H1 (cell line): ENCODE measurements around the gene MCRS1.

ENCODE experiments used
- CEBPB ChIP-seq: IDR thresholded peaks from 2 replicates; pipeline ENCODE4 v1.6.1; 2012; ENCODE audit warnings: low read depth, low read length
- EGR1 ChIP-seq: IDR thresholded peaks from 2 replicates; pipeline ENCODE4 v1.6.1; 2011; ENCODE audit warnings: low read depth, low read length, borderline replicate concordance
- JUND ChIP-seq: IDR thresholded peaks from 2 replicates; pipeline ENCODE4 v1.6.1; 2011; ENCODE audit warnings: mild to moderate bottlenecking, improper control_type of control experiment, low read length
- POLR2A ChIP-seq, 2 experiments: IDR thresholded peaks; 1 replicate in 1 of 2; 2 replicates in 1 of 2; pipeline ENCODE4 v1.6.1; 2011; ENCODE audit warnings: low read depth in 2 of 2, low read length in 2 of 2, mild to moderate bottlenecking in 2 of 2; ENCODE audit errors: control extremely low read depth in 1 of 2
- POLR2AphosphoS5 ChIP-seq: IDR thresholded peaks from 2 replicates; pipeline ENCODE4 v1.6.1; 2011; ENCODE audit warnings: low read depth, low read length
- RAD21 ChIP-seq, 2 experiments: IDR thresholded peaks in 1 of 2; conservative IDR thresholded peaks in 1 of 2; 2 replicates each; pipeline ENCODE4 v1.6.1; 2011; ENCODE audit warnings: low read depth in 2 of 2, low read length in 2 of 2, improper control_type of control experiment in 1 of 2, inconsistent platforms in 1 of 2, mild to moderate bottlenecking in 1 of 2, moderate library complexity in 1 of 2
- SP2 ChIP-seq: IDR thresholded peaks from 2 replicates; pipeline ENCODE4 v1.6.1; 2012; ENCODE audit warnings: mild to moderate bottlenecking, low read length, inconsistent platforms
- SP4 ChIP-seq: IDR thresholded peaks from 2 replicates; pipeline ENCODE4 v1.6.1; 2012; ENCODE audit warnings: low read length, inconsistent platforms
- SUZ12 ChIP-seq: fragments of 200-600 bp; sonication (generic); IDR thresholded peaks from 2 replicates; pipeline ENCODE4 v1.6.1; 2012; ENCODE audit warnings: mild to moderate bottlenecking, inconsistent platforms, low read length, moderate library complexity, mixed read lengths
- TAF1 ChIP-seq: IDR thresholded peaks from 2 replicates; pipeline ENCODE4 v1.6.1; 2011; ENCODE audit warnings: mild to moderate bottlenecking, low read depth, low read length
- YY1 ChIP-seq: IDR thresholded peaks from 2 replicates; pipeline ENCODE4 v1.6.1; 2011; ENCODE audit warnings: low read depth, mild to moderate bottlenecking, low read length
- TF ChIP-seq, protein P1 (sequence below), 3 experiments: IDR thresholded peaks; 1 replicate in 2 of 3; 2 replicates in 1 of 3; pipeline versions ENCODE4 v1.5.1 to v1.6.1; 2011; ENCODE audit warnings: low read length in 3 of 3, mild to moderate bottlenecking in 3 of 3, inconsistent platforms in 2 of 3, low read depth in 1 of 3, moderate library complexity in 1 of 3; ENCODE audit not compliant: insufficient read depth in 1 of 3; ENCODE audit errors: control extremely low read depth in 1 of 3

DNA sequence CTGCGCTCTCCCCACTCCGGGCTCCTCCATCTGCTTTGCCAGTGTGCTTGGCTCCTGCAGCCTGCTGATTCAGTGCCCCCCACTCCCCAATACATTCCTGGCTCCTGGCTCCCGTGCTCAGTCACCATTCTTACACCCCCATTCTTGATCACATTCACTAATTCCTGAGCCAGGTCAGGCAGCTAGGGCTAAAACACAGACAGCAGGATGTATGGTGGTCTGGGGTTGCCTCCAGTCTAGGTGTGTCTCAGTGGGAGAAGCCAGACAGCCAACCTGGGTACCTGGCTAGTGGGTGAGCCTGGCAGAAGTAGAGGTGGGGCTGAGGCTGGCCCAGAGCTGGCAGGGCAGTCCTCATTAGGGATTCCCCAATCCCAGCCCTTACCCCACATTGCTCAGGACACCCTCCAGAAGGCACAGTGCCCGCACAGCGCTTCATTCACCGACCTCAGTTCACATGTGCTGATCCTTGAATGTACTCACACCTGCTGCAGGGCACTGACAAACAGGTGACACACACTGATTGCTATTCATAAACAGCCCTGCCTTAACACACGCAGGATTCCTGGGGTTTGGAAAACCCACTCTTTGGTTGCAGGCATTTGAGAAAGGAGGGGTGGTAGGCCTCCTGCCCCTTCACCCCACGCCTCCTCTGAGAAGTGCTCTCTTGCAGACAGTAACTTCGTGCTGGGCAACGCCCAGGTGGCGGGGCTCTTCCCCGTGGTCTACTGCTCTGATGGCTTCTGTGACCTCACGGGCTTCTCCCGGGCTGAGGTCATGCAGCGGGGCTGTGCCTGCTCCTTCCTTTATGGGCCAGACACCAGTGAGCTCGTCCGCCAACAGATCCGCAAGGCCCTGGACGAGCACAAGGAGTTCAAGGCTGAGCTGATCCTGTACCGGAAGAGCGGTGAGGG, 27.5 kb downstream of the MCRS1 start:
- TF ChIP-seq SP2 = no peak
- TF ChIP-seq EGR1 = no peak
- TF ChIP-seq SP4 = no peak
- TF ChIP-seq TAF1 = no peak
- TF ChIP-seq YY1 = no peak
- no peak for TF ChIP-seq JUND
- TF ChIP-seq, protein P1, sequence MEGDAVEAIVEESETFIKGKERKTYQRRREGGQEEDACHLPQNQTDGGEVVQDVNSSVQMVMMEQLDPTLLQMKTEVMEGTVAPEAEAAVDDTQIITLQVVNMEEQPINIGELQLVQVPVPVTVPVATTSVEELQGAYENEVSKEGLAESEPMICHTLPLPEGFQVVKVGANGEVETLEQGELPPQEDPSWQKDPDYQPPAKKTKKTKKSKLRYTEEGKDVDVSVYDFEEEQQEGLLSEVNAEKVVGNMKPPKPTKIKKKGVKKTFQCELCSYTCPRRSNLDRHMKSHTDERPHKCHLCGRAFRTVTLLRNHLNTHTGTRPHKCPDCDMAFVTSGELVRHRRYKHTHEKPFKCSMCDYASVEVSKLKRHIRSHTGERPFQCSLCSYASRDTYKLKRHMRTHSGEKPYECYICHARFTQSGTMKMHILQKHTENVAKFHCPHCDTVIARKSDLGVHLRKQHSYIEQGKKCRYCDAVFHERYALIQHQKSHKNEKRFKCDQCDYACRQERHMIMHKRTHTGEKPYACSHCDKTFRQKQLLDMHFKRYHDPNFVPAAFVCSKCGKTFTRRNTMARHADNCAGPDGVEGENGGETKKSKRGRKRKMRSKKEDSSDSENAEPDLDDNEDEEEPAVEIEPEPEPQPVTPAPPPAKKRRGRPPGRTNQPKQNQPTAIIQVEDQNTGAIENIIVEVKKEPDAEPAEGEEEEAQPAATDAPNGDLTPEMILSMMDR (IDR thresholded peaks at IDR 0.05; ENCODE audit: control extremely low read depth in 1 of 3, insufficient read depth in 1 of 3, low read depth in 1 of 3, low read length in 3 of 3) = no peak
- no peak for TF ChIP-seq SUZ12
- no peak for TF ChIP-seq POLR2AphosphoS5
- TF ChIP-seq CEBPB = no peak
- no peak for TF ChIP-seq POLR2A (IDR thresholded peaks at IDR 0.05; ENCODE audit: control extremely low read depth in 1 of 2, low read depth in 2 of 2, low read length in 2 of 2)
- no peak for TF ChIP-seq RAD21 (IDR thresholded peaks at IDR 0.05 in 1 of 2, conservative IDR thresholded peaks at IDR 0.05 in 1 of 2; ENCODE audit: low read depth in 2 of 2, low read length in 2 of 2)
